ENCODE results near the gene APOA4. TPM values are rescaled to one million over a fixed set of nuclear protein-coding genes. Genes with fewer than 3 reads are reported as not detected.

The APOA4 gene
- total and polyA plus RNA-seq, 9 of the 15 experiments (the other 6 are each of a cell fraction or from before 2014, with no cell fraction given): 0.07 TPM; not detected in 8

- TF ChIP-seq CHD7 (IDR thresholded peaks at IDR 0.05; ENCODE audit: low read depth, low read length) (no peak), KLF6 (CRISPR knock-in tag; IDR thresholded peaks at IDR 0.05; ENCODE audit: borderline replicate concordance) (no peak), PHF8 (IDR thresholded peaks at IDR 0.05; ENCODE audit: borderline replicate concordance, low read length) (peak; percentile 36; the same call in 1 of the 2 replicates), YY1 (IDR thresholded peaks at IDR 0.05; ENCODE audit: borderline replicate concordance in 1 of 3, control insufficient read depth in 1 of 3, extremely low read depth in 1 of 3, insufficient read depth in 3 of 3, insufficient read length in 1 of 3, insufficient replicate concordance in 2 of 3, low read depth in 1 of 3, low read length in 2 of 3) (peak in 1 of 3 experiments; percentile 62), ZFP91 (CRISPR knock-in tag; IDR thresholded peaks at IDR 0.05) (no peak), FOXA3 (CRISPR knock-in tag; conservative IDR thresholded peaks at IDR 0.05 in 1 of 2, IDR thresholded peaks at IDR 0.05 in 1 of 2) (no peak), C11orf30 (IDR thresholded peaks at IDR 0.05; ENCODE audit: low read depth) (no peak)
- TF ChIP-seq, protein P1, sequence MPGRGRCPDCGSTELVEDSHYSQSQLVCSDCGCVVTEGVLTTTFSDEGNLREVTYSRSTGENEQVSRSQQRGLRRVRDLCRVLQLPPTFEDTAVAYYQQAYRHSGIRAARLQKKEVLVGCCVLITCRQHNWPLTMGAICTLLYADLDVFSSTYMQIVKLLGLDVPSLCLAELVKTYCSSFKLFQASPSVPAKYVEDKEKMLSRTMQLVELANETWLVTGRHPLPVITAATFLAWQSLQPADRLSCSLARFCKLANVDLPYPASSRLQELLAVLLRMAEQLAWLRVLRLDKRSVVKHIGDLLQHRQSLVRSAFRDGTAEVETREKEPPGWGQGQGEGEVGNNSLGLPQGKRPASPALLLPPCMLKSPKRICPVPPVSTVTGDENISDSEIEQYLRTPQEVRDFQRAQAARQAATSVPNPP (IDR thresholded peaks at IDR 0.05; ENCODE audit: borderline replicate concordance, insufficient read depth, insufficient read length): no peak
- TF ChIP-seq, protein P2, sequence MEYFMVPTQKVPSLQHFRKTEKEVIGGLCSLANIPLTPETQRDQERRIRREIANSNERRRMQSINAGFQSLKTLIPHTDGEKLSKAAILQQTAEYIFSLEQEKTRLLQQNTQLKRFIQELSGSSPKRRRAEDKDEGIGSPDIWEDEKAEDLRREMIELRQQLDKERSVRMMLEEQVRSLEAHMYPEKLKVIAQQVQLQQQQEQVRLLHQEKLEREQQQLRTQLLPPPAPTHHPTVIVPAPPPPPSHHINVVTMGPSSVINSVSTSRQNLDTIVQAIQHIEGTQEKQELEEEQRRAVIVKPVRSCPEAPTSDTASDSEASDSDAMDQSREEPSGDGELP (CRISPR knock-in tag; IDR thresholded peaks at IDR 0.05; ENCODE audit: borderline replicate concordance): peak; percentile 66; the same call in 1 of the 2 replicates
Measured at GRCh38 chr11:116835791-116836631, 12.9 kb upstream of the APOA4 start (continued).
